CD14-positive monocyte (primary cell): ENCODE measurements around the gene STN1. TPM values are rescaled to one million over a fixed set of nuclear protein-coding genes. Genes with fewer than 3 reads are reported as not detected.
"Not testable (repeated sequence)": the region's sequence is repeated elsewhere in the genome, so short reads cannot be mapped to it uniquely, and the experiment has no call there.

Source experiments
- DNase-seq, 3 donors: peaks; one replicate each; pipeline ENCODE4 v3.0.0-alpha.2; 2011 to 2022
- H2AFZ ChIP-seq: 2 replicates; pipeline ENCODE4 v1.6.0; 2012; ENCODE audit warnings: mild to moderate bottlenecking, low read depth, low read length, inconsistent platforms; ENCODE audit not compliant: insufficient read depth, poor library complexity, severe bottlenecking
- H3K27ac ChIP-seq, 2 donors: 1 replicate in 1 of 2; 2 replicates in 1 of 2; pipeline ENCODE4 v1.5.1; 2012 to 2013; ENCODE audit warnings: low read length in 2 of 2, control low read depth in 1 of 2, inconsistent platforms in 1 of 2, low read depth in 1 of 2, mild to moderate bottlenecking in 1 of 2
- H3K27me3 ChIP-seq, 2 donors: one replicate each; pipeline versions ENCODE4 v1.6.0 to v1.6.1; 2011 to 2013; ENCODE audit warnings: low read length in 2 of 2; ENCODE audit not compliant: control insufficient read depth in 2 of 2, insufficient read depth in 2 of 2
- H3K36me3 ChIP-seq, 2 donors: replicated peaks in 1 of 2; 1 replicate in 1 of 2; 2 replicates in 1 of 2; pipeline versions ENCODE4 v1.5.1 to v1.6.1; 2012 to 2013; ENCODE audit warnings: low read length in 2 of 2, control low read depth in 1 of 2, inconsistent platforms in 1 of 2, mild to moderate bottlenecking in 1 of 2; ENCODE audit not compliant: insufficient read depth in 2 of 2, control insufficient read depth in 1 of 2
- H3K4me1 ChIP-seq, 2 donors: 1 replicate in 1 of 2; 2 replicates in 1 of 2; pipeline versions ENCODE4 v1.5.1 to v1.6.1; 2012 to 2013; ENCODE audit warnings: low read length in 2 of 2, control low read depth in 1 of 2, inconsistent platforms in 1 of 2, mild to moderate bottlenecking in 1 of 2, moderate library complexity in 1 of 2; ENCODE audit not compliant: insufficient read depth in 2 of 2, control insufficient read depth in 1 of 2
- H3K4me2 ChIP-seq: replicated peaks from 2 replicates; pipeline ENCODE3; 2012; ENCODE audit warnings: low read length, moderate library complexity, mild to moderate bottlenecking; ENCODE audit not compliant: poor library complexity, severe bottlenecking; ENCODE audit errors: extremely low read depth
- H3K4me3 ChIP-seq, 3 experiments: fragments of 200-600 bp in 1 of 3; sonication (generic) in 1 of 3; replicated peaks in 1 of 3; 1 replicate in 2 of 3; 2 replicates in 1 of 3; pipeline ENCODE4 v1.5.1; 2011 to 2013; ENCODE audit warnings: low read length in 3 of 3, mild to moderate bottlenecking in 3 of 3, control low read depth in 2 of 3, low read depth in 2 of 3, inconsistent platforms in 1 of 3, moderate library complexity in 1 of 3
- H3K79me2 ChIP-seq: 2 replicates; pipeline ENCODE4 v1.6.0; 2012; ENCODE audit warnings: mild to moderate bottlenecking, control low read depth, inconsistent platforms, low read length, moderate library complexity; ENCODE audit not compliant: insufficient read depth
- H3K9ac ChIP-seq: 2 replicates; pipeline ENCODE4 v1.6.0; 2017; ENCODE audit warnings: low read length, mild to moderate bottlenecking; ENCODE audit not compliant: insufficient read depth, poor library complexity, severe bottlenecking
- H3K9me3 ChIP-seq, 2 donors: replicated peaks in 1 of 2; 1 replicate in 1 of 2; 2 replicates in 1 of 2; pipeline versions ENCODE4 v1.5.1 to v1.6.1; 2012 to 2013; ENCODE audit warnings: low read length in 2 of 2, control low read depth in 1 of 2; ENCODE audit not compliant: control insufficient read depth in 1 of 2, insufficient read depth in 1 of 2
- H4K20me1 ChIP-seq: 2 replicates; pipeline ENCODE4 v1.6.0; 2012; ENCODE audit warnings: mild to moderate bottlenecking, low read length, control low read depth, moderate library complexity; ENCODE audit not compliant: insufficient read depth
- H3K27ac Mint-ChIP-seq, 7 donors: one replicate each; pipeline ENCODE4 v1.8.0; 2020; ENCODE audit warnings: mild to moderate bottlenecking in 7 of 7, mixed read lengths in 7 of 7, moderate library complexity in 6 of 7, inconsistent platforms in 2 of 7
- H3K27me3 Mint-ChIP-seq, 3 donors: one replicate each; pipeline ENCODE4 v1.8.0; 2021 to 2022; ENCODE audit warnings: low read depth in 3 of 3, mild to moderate bottlenecking in 3 of 3, mixed read lengths in 3 of 3, moderate library complexity in 3 of 3, inconsistent platforms in 1 of 3
- H3K36me3 Mint-ChIP-seq, 2 donors: one replicate each; pipeline ENCODE4 v1.8.0; 2020; ENCODE audit warnings: mixed read lengths in 2 of 2, inconsistent platforms in 1 of 2, mild to moderate bottlenecking in 1 of 2
- H3K4me1 Mint-ChIP-seq: one replicate; pipeline ENCODE4 v1.8.0; 2020; ENCODE audit warnings: mild to moderate bottlenecking, mixed read lengths
- H3K4me3 Mint-ChIP-seq, 2 donors: one replicate each; pipeline ENCODE4 v1.8.0; 2020; ENCODE audit warnings: mild to moderate bottlenecking in 2 of 2, mixed read lengths in 2 of 2, moderate library complexity in 1 of 2
- H3K9me3 Mint-ChIP-seq, 7 donors: one replicate each; pipeline ENCODE4 v1.8.0; 2020 to 2022; ENCODE audit warnings: mixed read lengths in 7 of 7, mild to moderate bottlenecking in 6 of 7, moderate library complexity in 6 of 7, inconsistent platforms in 2 of 7
- whole genome bisulfite sequencing: methylation state at CpG from one replicate; pipeline ENCODE4 v1.1.5; 2013; ENCODE audit warnings: missing lambda C conversion rate; ENCODE audit not compliant: insufficient coverage; 5-methylcytosine and 5-hydroxymethylcytosine counted together
- intact Hi-C, 2 donors: fragments of 100-400 bp; cut with micrococcal nuclease; formaldehyde crosslinking; loops; one replicate each; pipeline versions ENCODE4 v1.15.0 to v1.15.1; 2023
- polyA plus RNA-seq, 3 donors: library from polyadenylated mRNA; depleted of rRNA in 1 of 3; unstranded in 2 of 3; stranded (reverse) in 1 of 3; fragments of 300-500 nt in 2 of 3; fragments of >200 nt in 1 of 3; fragmentation: Illumina TruSeq in 2 of 3; gene quantifications; 1 replicate in 2 of 3; 2 replicates in 1 of 3; pipeline ENCODE4 v1.2.3, GENCODE V29; 2012 to 2021
- TF ChIP-seq, protein P1 (sequence below): fragments of 200-600 bp; IDR thresholded peaks from one replicate; pipeline ENCODE4 v1.8.0; 2022; ENCODE audit warnings: antibody characterized with exemption, mild to moderate bottlenecking

The STN1 gene
- polyA plus RNA-seq, 3 donors: 19.3 to 37.4 (median 35.9) TPM

- Histone ChIP-seq H3K36me3 (no peaks in the 10 kb centered on the region), H3K79me2 (no peaks in the 10 kb centered on the region), H3K27me3 (no peaks in the 10 kb centered on the region), H3K9ac (no peak overlapping the region), H3K9me3 (no peaks in the 10 kb centered on the region), H3K27ac (no peak overlapping the region), H3K4me1 (peaks cover 33 to 35% of the 10 kb centered on the region in 2 donors), H3K4me3 (no peak overlapping the region), H4K20me1 (no peaks in the 10 kb centered on the region), H3K4me2 (no peak overlapping the region), H2AFZ (no peak overlapping the region)
- Mint-ChIP-seq H3K27me3 (peaks cover 0 to 16% (median 6%) of the 10 kb centered on the region in 3 donors), H3K9me3 (no peaks in the 10 kb centered on the region), H3K4me1 (peaks cover 31% of the 10 kb centered on the region), H3K36me3 (no peaks in the 10 kb centered on the region), H3K27ac (no peak overlapping the region), H3K4me3 (no peak overlapping the region)
- intact Hi-C loops: no loop called here
- no peak for DNase-seq
- 80% methylated on average over 1 of the region's 7 CpGs for WGBS
- TF ChIP-seq, protein P1, sequence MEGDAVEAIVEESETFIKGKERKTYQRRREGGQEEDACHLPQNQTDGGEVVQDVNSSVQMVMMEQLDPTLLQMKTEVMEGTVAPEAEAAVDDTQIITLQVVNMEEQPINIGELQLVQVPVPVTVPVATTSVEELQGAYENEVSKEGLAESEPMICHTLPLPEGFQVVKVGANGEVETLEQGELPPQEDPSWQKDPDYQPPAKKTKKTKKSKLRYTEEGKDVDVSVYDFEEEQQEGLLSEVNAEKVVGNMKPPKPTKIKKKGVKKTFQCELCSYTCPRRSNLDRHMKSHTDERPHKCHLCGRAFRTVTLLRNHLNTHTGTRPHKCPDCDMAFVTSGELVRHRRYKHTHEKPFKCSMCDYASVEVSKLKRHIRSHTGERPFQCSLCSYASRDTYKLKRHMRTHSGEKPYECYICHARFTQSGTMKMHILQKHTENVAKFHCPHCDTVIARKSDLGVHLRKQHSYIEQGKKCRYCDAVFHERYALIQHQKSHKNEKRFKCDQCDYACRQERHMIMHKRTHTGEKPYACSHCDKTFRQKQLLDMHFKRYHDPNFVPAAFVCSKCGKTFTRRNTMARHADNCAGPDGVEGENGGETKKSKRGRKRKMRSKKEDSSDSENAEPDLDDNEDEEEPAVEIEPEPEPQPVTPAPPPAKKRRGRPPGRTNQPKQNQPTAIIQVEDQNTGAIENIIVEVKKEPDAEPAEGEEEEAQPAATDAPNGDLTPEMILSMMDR: no peak
Measured at GRCh38 chr10:103847346-103847745, 70.6 kb downstream of the STN1 start.

- H4K20me1 ChIP-seq: no peaks in the 10 kb centered on the region
- peak; percentile 11 to 40 (median 16) for DNase-seq
- no peaks in the 10 kb centered on the region for H3K9me3 Mint-ChIP-seq
- H3K9me3 ChIP-seq: no peaks in the 10 kb centered on the region
- H3K79me2 ChIP-seq: no peaks in the 10 kb centered on the region
- no peaks in the 10 kb centered on the region for H3K27me3 ChIP-seq
- H3K4me2 ChIP-seq: no peak overlapping the region
- peaks cover 31 to 32% of the 10 kb centered on the region in 2 donors for H3K4me1 ChIP-seq
- H3K4me3 Mint-ChIP-seq: peak overlapping the region in 1 of 2 donors; percentile 28
- intact Hi-C loops: no loop called here
- 0% methylated on average over 2 of the region's 5 CpGs for WGBS
- H3K4me3 ChIP-seq: no peak overlapping the region
- no peak overlapping the region for H3K9ac ChIP-seq
- no peak overlapping the region for H2AFZ ChIP-seq
- H3K27ac Mint-ChIP-seq: peak overlapping the region in 3 of 7 donors; percentile 27 to 68 (median 64)
- H3K27ac ChIP-seq: no peak overlapping the region
- no peaks in the 10 kb centered on the region for H3K36me3 Mint-ChIP-seq
- H3K36me3 ChIP-seq: no peaks in the 10 kb centered on the region
- peaks cover 29% of the 10 kb centered on the region for H3K4me1 Mint-ChIP-seq
- TF ChIP-seq, protein P1: no peak
- peaks cover 0 to 9% (median 7%) of the 10 kb centered on the region in 3 donors for H3K27me3 Mint-ChIP-seq
Measured at GRCh38 chr10:103845972-103846371, 72.0 kb downstream of the STN1 start.

DNA sequence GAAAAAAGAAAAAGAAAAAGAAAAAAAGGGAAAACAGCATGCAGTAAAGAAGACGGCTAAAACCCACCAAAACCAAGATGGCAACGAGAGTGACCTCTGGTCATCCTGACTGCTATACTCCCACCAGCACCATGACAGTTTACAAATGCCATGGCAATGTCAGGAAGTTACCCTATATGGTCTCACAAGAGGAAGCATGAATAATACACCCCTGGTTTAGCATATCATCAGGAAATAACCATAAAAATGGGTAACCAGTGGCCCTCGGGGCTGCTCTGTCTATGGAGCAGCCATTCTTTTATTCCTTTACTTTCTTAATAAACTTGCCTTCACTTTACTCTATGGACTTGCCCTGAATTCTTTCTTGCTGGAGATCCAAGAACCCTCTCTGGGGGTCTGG, 72.6 kb downstream of the STN1 start:
- H3K4me1 ChIP-seq: peaks cover 25 to 26% of the 10 kb centered on the region in 2 donors
- intact Hi-C loops, H3K9me3 Mint-ChIP-seq, H3K4me2 ChIP-seq, H3K4me3 Mint-ChIP-seq, H4K20me1 ChIP-seq, H3K4me3 ChIP-seq, H3K79me2 ChIP-seq, H3K36me3 Mint-ChIP-seq, H3K27me3 ChIP-seq, H3K9me3 ChIP-seq, H2AFZ ChIP-seq, H3K27ac ChIP-seq, H3K9ac ChIP-seq, H3K27me3 Mint-ChIP-seq, H3K36me3 ChIP-seq: not testable (repeated sequence)
- H3K4me1 Mint-ChIP-seq: peaks cover 23% of the 10 kb centered on the region
- peak in 1 of 3 donors; percentile 26 for DNase-seq
- 50% methylated on average over 2 of the region's 3 CpGs for WGBS
- peak overlapping the region in 3 of 7 donors; percentile 27 to 68 (median 64) for H3K27ac Mint-ChIP-seq
